ENCODE data around the gene TNFAIP8. TPM values are rescaled to one million over a fixed set of nuclear protein-coding genes. Genes with fewer than 3 reads are reported as not detected.

Gene TNFAIP8
- total and polyA plus RNA-seq, 9 of the 15 experiments (the other 6 are each of a cell fraction or from before 2014, with no cell fraction given): 29.9 to 52.2 (median 44.8) TPM

DNA sequence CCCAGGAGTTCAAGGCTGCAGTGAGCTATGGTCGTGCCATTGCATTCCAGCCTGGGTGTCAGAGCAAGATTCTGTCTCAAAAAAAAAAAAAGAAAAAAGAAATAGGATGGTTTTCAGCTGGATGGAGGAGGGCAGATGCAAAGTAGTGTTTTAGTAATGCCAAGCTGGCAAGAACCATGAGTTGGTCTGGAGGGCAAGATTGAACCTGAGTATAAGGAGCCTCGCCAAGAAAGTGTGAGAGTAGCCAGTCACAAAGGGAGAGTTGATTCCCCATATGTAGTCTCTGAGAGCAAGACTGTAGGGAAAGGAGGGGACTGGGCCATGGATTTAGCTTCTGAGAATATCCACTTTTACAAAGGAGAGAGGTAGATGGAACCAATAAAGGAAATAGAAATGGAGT is 6.9 kb downstream of the TNFAIP8 start:
- Histone ChIP-seq H3K4me1 (replicated peaks in 1 of 2; ENCODE audit: control insufficient read depth in 2 of 2, insufficient read depth in 2 of 2, low read length in 2 of 2) (peaks cover 0 to 53% of the 10 kb centered on the region in 2 experiments; a peak in 4 of 5 replicates), H3K9me3 (replicated peaks; ENCODE audit: control insufficient read depth, insufficient read depth, low read depth, low read length) (no peaks in the 10 kb centered on the region), H3K4me2 (ENCODE audit: insufficient read depth, low read length) (no peak overlapping the region), H3K36me3 (ENCODE audit: control insufficient read depth, insufficient read depth, low read length) (no peaks in the 10 kb centered on the region; the same call in 1 of the 3 replicates), H3K9me1 (ENCODE audit: control insufficient read depth, insufficient read depth, low read length) (peaks cover 3% of the 10 kb centered on the region), H3K27ac (ENCODE audit: extremely low read depth, low read depth, low read length) (no peak overlapping the region), H3K79me2 (ENCODE audit: control insufficient read depth, insufficient read depth, low read length) (peaks cover 54% of the 10 kb centered on the region), H2AFZ (ENCODE audit: low read depth, low read length) (no peak overlapping the region), H3K4me3 (no peak overlapping the region), H3K9ac (ENCODE audit: insufficient read depth in 1 of 2, low read depth in 2 of 2, low read length in 2 of 2) (no peak overlapping the region), H4K20me1 (replicated peaks; ENCODE audit: control insufficient read depth, insufficient read depth, low read length) (no peaks in the 10 kb centered on the region), H3K27me3 (ENCODE audit: control insufficient read depth in 2 of 2, insufficient read depth in 2 of 2, low read length in 2 of 2) (no peaks in the 10 kb centered on the region)
- intact Hi-C loops (cut with micrococcal nuclease) (no loop called here), in situ Hi-C loops (cut with MboI) (no loop called here)
- TF ChIP-seq NFE2L1 (tag; IDR thresholded peaks at IDR 0.05; ENCODE audit: borderline replicate concordance, low read depth) (no peak), SMARCC2 (IDR thresholded peaks at IDR 0.05; ENCODE audit: low read depth) (no peak), KDM5B (IDR thresholded peaks at IDR 0.05; ENCODE audit: insufficient replicate concordance, low read depth, low read length) (no peak), ARNT (IDR thresholded peaks at IDR 0.05) (no peak), PHB (CRISPR knock-in tag; IDR thresholded peaks at IDR 0.05) (no peak), ZNF695 (CRISPR knock-in tag; IDR thresholded peaks at IDR 0.05) (no peak), FOXK2 (conservative IDR thresholded peaks at IDR 0.05 in 1 of 2, IDR thresholded peaks at IDR 0.05 in 1 of 2; ENCODE audit: low read depth in 2 of 2) (no peak), ELF2 (CRISPR knock-in tag; IDR thresholded peaks at IDR 0.05) (no peak), ZNF3 (CRISPR knock-in tag; IDR thresholded peaks at IDR 0.05) (no peak), TAL1 (IDR thresholded peaks at IDR 0.05) (no peak), ZNF436 (CRISPR knock-in tag; IDR thresholded peaks at IDR 0.05) (no peak), NCOA6 (IDR thresholded peaks at IDR 0.05) (no peak), RBBP5 (IDR thresholded peaks at IDR 0.05; ENCODE audit: borderline replicate concordance, insufficient read depth, low read length, poor library complexity, severe bottlenecking) (no peak), NFXL1 (CRISPR knock-in tag; IDR thresholded peaks at IDR 0.05) (no peak), ZNF696 (CRISPR knock-in tag; conservative IDR thresholded peaks at IDR 0.05) (no peak), ZNF175 (CRISPR knock-in tag; IDR thresholded peaks at IDR 0.05; ENCODE audit: low read depth) (no peak)
- TF ChIP-seq, protein P1, sequence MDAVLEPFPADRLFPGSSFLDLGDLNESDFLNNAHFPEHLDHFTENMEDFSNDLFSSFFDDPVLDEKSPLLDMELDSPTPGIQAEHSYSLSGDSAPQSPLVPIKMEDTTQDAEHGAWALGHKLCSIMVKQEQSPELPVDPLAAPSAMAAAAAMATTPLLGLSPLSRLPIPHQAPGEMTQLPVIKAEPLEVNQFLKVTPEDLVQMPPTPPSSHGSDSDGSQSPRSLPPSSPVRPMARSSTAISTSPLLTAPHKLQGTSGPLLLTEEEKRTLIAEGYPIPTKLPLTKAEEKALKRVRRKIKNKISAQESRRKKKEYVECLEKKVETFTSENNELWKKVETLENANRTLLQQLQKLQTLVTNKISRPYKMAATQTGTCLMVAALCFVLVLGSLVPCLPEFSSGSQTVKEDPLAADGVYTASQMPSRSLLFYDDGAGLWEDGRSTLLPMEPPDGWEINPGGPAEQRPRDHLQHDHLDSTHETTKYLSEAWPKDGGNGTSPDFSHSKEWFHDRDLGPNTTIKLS (IDR thresholded peaks at IDR 0.05; ENCODE audit: borderline replicate concordance, low read depth): no peak
- TF ChIP-seq, protein P2, sequence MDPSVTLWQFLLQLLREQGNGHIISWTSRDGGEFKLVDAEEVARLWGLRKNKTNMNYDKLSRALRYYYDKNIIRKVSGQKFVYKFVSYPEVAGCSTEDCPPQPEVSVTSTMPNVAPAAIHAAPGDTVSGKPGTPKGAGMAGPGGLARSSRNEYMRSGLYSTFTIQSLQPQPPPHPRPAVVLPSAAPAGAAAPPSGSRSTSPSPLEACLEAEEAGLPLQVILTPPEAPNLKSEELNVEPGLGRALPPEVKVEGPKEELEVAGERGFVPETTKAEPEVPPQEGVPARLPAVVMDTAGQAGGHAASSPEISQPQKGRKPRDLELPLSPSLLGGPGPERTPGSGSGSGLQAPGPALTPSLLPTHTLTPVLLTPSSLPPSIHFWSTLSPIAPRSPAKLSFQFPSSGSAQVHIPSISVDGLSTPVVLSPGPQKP (CRISPR knock-in tag; IDR thresholded peaks at IDR 0.05): no peak
- TF ChIP-seq, protein P3, sequence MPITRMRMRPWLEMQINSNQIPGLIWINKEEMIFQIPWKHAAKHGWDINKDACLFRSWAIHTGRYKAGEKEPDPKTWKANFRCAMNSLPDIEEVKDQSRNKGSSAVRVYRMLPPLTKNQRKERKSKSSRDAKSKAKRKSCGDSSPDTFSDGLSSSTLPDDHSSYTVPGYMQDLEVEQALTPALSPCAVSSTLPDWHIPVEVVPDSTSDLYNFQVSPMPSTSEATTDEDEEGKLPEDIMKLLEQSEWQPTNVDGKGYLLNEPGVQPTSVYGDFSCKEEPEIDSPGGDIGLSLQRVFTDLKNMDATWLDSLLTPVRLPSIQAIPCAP (CRISPR knock-in tag; IDR thresholded peaks at IDR 0.05; ENCODE audit: borderline replicate concordance): no peak
- ChIA-PET POLR2A (interaction anchor here (2.6 kb wide), 1 partner anchor 8 kb away, joined by 5 read pairs; no protein-coding TSS in a partner anchor), CTCF (ENCODE audit: low intra/inter-chr PET ratio) (no interaction called here)
- ATAC-seq (no peak), FAIRE-seq (no peak), DNase-seq (ENCODE audit: extremely low read depth in 1 of 4, low spot score in 3 of 4) (no peak)
- 92% methylated on average over 1 of the region's 2 CpGs for WGBS (ENCODE audit: insufficient coverage, low coverage, missing lambda C conversion rate)
- BruUV-seq (replicated peaks): no TSS peak
